Fibroblast of skin of abdomen (primary cell): Measurements from ENCODE around the gene TRNT1.

Experiments used
- DNase-seq: peaks from one replicate; pipeline ENCODE4 v3.0.0-alpha.2; 2013

The TRNT1 gene

DNA sequence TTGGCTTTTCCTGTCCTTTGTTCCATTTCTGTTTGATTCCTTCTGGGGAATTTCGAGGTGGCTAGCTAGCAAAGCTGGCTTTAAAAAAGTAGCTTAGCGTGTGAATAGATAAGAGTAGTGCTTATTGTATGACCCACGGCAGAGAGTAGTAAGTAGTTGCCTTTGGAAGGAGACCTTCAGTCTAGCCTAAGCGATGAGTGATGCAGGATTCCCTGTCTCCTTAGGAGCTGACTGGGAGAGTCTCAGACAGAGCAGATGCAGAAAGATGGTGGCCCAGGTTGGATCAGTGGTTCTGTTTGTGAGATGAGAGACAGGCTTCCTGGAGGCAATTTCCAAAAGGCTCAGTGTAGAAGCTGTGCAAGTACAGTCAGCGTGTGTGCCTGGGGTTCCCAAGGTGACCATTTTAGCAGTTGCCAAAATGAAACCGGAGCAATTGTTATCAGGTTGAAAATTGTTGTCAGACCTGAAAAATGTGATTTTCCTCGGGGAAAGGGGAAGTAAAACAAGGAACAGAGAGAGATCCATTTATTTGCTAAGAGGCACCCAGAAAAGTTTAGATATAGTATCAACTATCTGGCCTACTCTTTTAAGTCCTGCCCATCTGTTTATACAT is 15.9 kb upstream of the TRNT1 start:
- no peak for DNase-seq

DNA sequence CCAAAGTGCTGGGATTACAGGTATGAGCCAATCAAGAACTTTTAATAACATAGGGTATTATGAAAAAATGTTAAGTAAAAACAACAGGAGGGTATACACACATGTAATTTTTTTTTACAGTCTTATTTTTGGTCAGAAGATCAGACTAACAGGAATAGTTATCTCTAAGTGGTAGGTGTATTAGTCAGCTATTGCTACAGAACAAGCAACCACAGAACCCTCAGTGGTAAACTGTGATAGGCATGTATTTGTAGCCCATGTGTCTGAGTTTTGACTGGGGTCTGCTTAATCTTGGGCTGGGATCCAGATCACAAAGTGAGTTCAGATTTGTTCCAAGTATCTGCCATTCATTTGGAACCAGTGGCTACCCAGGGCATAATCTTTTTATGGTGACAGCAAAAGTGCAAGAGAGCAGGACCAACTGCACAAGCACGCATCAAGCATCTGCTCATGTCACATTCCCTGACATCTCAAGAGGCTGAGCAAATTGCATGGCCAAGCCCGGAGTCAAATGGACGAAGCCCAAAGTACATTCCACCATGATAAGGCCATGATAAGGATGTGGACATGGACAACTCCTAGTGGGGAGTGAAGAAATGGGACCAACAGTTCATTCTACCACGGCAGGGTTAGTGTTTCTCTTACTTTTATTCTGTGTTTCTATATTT is 13.6 kb upstream of the TRNT1 start:
- no peak for DNase-seq

DNA sequence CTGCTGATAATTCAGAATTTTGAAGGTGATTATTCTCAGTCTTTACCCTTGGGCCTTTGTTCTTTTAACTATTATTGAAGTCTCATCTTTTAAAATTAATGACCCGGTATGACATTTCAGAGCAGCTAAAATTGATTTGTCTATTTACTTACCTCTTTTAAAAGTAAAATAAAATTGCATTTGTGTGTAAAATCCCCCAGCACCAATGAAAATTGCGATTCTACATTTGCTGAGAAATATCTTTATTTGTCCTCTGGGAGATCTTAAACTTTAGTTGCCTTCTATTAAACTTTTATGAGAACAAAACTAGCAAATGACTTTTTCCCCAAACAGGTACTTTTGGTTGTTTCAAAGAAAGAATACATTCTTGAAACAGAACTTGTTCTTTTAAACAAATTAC is 9.1 kb upstream of the TRNT1 start:
- no peak for DNase-seq

DNA sequence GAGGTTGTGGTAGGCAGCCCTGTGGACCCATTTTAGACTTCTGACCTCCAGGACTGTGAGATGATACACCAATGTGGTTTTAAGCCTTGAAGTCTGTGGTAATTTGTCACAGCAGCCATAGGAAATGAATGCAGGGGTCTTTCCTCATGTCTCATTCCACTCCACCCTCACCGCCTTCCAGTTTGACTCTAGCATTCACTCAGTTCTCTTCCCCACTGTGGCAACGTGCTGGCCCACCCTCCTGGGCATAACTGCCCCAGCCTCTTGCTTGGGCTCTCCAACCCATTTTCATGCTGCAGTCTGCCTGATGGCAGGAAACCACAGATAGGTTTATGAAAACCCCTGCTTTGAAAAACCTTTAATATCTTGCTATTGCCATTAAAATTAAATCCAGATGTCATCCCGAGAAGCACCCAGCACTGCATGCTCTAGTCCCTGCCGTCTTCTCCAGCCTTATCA is 7.3 kb upstream of the TRNT1 start:
- DNase-seq = peak; percentile 10

DNA sequence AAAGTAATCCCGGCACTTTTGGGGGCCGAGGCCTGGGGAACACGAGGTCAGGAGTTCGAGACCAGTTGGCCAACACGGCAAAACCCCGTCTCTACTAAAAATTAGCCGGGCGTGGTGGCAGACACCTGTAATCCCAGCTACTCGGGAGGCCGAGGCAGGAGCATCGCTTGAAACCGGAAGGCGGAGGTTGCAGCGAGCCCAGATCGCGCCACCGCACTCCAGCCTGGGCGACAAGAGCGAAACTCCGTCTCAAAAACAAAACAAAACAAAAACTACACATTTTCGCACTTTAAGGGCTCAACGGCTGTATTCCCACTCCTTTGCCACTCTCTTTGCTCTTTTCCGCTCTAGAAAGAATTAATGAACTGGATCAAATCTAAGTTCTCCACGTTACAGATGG is 763 bp upstream of the TRNT1 start:
- DNase-seq = no peak

DNA sequence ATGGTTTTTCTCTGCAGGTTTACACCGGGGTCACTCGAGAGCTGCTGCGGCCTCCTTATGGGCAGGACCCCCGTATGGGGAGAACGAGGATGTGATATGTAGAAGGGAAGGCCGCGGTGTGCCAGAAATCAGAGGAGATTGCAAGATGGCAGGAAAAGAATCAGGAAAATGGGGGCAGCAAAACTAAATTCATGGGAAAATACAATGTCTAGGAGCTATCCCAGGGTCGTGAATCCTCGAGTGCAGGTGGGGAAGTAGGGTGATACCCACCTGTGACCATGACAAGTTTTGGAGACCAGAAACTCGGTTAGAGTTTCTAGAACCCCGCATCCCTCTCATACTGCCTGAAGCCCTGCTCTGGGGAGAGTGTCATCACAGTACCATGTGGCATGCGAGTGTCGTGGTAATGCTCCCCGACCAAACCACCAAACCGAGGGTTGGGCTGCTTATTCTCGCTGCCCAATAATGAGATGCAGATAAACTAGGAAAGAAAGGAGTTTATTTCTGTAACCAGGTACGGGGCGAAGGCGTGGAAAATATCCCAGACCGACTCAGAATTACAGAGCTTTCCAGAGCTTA is 781 bp downstream of the TRNT1 start:
- DNase-seq = peak; percentile 8

DNA sequence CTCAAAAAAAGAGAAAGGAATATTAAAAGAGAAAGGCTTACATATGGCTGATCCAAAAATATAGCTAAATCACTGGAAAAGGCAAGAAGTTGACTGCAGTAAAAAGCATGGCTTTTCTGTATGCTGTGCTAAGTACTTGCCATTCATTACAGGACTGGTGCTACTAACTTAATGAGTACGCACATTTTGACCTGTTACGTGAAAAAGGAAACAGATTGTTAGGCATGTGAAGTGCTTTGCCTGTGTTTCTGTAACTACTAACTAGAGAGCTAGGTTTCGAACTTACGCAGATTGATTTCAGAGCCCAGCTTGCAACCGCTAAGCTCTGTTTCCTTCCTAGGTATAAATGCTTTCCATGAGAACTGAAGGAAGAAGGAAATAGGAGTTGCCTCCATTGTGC is 2.8 kb downstream of the TRNT1 start:
- no peak for DNase-seq

DNA sequence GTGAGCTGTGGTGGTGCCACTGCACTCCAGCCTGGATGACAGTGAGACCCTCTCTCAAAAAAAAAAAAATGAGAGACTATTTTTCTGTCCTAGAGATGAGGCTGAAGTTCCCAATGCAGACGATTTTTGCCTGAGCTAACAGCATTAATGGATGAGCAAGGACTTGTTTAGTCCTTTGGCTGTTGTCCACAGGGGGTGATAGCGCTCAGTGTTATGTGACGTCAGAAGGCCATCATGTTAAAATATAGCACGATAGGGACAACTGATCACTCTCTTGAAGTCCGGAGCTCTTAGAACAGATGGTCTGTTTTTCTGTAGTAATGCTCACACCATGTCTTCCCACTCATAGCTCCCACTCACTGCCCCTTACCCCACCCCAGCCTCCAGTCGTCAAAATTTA is 6.8 kb downstream of the TRNT1 start:
- DNase-seq = no peak

DNA sequence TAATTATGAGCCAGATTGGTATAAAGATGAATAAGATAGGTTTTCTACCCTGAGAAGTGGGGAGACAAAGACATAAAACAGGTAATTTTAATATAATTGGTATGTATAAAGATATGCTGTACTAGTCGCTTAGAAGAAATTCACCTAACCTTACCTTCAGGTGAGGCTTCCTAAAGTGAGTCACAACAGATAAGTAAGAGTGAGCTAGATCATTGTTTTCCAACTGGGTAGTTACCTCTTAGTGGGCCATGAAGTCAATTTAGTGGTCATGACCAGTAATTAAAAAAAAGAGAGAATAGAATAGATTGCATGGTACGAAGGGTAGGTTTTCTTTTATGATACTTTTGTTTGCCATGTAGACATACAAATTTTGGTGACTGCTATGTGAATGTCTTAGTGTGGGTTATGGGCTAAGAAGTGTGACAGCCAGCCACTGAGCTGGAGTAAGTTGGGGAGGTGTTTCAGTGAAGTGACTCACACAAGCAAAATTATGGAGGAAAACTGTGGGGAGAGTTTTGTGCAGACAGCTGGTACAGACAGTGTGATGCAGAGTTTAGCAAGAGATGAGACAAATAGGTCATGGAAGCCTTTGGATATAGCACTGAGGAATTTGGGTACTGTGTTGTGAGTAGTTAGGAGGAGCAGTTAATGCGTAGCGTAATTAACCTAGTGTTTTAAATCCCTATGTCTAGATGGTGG is 8.2 kb downstream of the TRNT1 start:
- peak; percentile 16 for DNase-seq

DNA sequence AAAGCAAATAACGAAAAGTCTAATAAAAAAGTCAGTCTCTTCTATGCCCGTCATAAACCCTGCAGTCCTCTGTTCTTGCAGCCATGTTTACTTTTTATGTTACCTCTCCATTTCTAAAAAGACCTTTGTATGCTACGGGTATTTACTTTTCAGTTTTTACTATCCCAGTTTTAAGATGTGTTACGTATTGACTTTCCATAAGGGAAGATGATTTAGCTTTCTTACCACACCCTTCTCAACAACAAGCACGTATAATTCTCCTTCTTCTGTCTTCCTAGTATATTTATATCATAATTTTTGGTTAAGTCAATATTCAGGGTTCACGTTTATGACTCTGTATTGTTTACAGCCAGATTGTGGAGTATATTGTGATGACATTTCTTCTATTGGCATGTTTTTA is 10.8 kb downstream of the TRNT1 start:
- no peak for DNase-seq

DNA sequence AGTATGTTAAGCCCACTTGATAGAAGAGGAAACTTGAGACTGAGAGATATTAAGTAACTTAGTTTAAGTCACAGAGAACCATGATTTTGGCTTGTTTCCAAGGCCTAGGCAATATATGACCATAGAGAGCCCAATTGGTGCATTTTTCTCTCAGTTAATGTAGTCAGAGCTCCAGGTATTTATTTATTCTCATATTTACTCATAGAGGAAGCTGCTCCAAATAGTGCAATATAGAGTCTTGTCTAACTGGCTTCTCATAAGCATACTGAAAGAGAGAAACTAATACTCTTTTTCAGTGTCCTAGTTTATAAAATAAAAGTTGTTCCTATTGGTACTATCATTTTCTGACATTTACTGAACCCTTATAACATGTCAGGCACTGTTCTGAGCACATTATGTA is 15.2 kb downstream of the TRNT1 start:
- no peak for DNase-seq

DNA sequence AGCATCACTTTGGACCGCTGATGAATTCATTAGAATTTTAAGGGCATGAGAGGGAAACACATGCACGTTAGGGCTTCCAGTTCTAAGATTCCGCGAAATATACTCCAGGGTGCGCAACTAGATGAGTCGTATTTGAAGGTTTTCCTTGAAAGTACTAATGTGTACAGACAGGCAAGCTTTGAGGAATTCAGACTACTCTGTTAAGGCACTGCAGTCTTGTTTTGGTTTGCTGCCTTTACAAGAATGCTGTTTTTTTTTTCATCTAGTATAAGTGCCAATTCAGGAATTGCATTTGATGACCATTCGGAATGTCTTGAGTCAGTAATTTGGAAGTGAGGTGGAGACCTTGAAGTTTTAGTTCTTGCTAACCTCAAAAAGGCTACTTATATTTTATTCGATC is 19.1 kb downstream of the TRNT1 start:
- DNase-seq = peak; percentile 18

DNA sequence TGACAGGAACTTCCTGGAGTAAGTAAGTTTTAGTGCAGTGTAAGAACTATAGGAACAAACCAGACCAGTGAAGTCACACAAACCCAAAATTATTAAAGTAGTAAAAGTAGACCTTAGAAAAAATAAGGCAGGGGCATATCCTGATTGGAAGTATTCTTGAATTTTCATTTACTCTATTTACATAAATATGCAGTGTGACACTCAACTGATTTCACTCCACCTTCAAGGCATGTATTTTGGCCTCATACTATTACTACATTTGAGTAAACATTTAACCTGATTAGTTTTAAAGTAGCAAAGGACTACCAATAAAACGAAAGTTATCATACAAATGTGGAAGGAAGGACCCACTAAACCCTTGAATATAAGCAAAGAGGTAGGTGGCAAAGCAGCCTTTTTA is 22.8 kb downstream of the TRNT1 start:
- no peak for DNase-seq

DNA sequence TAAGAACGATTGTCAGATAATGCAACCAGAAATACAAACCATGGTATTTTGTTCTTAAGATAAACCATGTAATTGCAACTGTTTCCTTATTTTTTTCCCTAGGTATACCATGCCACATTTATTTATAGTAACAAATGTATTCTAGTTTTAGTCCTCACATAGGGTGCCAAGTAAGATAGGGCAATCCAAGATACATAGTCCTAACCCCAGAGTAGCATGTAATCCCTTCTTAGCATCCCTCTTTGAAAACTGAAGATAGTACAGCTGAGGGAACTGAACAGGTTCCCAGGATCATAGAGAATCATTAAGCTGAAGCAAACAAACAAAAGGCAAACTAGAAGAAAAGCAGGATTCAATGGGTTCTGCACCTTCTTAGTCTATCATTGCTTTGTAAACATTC is 24.8 kb downstream of the TRNT1 start:
- DNase-seq = no peak

DNA sequence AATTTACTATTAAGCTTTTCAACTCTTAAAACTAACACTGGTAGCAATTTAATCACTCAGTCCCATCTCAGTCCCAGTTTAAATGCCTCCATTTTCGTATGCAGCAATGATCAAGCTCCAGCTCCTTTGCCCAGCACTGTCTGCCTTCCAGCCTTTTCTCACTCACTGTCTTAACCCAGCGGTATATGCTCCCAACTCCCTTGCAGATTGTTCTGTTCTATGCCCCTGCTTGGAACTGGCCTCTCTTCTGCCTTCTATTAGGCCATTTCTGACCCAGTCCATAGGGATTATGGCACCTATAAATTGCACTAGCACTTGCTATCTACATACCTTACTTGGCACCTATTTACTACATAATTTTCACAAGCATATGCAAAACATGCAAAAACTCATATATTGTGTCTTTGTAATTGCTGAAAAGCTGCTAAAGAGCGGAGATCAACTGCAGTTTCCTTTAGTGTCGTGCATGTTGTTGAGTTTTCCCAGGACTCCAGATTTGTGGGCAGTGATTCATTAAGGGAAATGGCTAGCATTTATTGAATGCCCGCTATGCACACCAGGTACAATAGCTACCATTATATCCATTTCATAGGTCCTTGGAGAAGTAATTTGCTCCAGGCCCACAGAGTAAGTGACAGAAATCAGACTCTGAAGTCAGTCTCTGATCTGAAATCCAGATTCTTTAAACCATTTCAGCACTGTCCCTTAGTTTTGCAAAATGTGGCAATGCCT is 28.3 kb downstream of the TRNT1 start:
- DNase-seq = no peak

DNA sequence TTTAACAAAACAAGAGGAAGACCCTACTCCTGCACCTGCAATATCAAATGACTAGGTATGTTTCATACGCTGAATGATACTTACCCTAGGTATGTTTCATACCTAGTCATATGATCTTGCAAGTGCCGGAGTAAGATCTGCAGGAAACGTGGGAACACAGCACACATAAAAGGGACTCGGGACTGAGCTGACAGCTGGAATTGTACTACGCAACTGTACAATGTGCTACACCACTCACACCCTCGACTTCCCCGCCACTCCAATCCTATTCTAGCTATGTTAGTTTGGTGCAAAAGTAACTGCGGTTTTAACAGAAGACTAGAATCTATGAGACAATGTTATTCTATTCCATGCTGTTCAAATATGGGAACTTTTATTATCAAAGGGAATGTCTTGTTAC is 30.7 kb downstream of the TRNT1 start:
- no peak for DNase-seq

DNA sequence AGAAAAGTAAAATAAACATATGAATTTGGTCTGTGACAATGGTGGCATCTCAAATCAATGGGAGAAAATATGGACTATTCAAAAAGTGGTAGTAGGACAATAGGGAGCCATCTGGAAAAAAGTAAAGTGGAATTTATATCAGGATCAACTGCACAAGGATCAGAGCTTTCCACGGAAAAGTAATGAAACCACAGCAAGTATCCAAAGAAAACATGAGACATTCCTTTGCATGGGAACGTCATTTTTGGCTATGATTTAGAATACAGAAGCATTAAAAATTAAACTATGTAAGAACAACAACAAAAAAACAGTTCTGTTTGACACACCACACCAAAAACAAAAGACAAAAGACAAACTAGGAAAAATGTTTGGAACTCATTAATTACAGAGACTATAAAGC is 34.1 kb downstream of the TRNT1 start:
- no peak for DNase-seq

DNA sequence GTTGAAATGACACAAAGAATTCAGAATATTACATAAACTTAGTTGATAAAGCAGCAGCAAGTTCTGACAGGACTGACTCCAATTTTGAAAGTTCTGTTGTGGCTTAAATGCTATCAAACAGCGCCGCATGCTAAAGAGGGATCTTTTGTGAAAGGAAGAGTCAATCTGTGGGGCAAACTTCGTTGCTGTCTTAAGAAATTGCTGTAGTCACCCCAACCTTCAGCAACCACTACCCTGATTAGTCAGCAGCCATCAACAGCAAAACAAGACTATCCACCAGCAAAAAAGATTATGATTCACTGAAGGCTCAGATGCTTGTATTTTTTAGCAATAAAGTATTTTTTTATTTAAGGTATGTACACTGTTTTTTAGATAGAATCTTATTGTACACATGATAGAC is 38.5 kb downstream of the TRNT1 start:
- DNase-seq = no peak

DNA sequence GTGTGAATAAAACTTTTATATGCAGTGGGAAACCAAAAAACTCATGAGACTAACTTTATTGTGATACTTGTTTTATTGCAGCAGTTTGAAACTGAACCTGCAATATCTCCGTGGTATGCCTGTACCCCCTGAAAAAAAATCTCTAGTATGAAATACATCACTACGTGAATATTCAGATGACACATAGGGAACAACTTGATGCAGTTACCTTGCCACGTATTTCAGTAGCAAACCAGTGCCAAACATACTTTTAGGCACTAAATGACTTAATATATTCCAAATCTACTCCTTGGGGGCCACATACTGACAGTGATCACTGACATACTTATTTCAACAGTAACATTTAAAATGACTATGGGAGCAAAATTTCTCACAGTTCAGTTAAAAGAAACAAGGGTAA is 38.9 kb downstream of the TRNT1 start:
- DNase-seq = no peak

DNA sequence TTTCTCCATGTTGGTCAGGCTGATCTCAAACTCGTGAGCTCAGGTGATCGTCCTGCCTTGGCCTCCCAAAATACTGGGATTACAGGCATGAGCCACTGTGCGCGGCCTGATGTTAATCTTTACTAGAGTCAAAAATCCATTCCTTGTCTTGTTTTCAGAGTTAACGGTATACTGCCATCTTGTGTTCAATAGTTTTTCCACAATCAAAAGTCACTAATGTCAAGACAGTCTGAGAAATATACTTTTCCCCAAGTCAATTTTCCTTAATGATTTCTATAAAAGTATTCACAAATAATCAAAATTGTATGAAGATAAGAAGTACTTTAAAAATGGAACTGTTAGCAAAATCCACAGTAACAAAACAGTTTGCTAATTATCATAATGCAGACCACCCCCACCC is 44.3 kb downstream of the TRNT1 start:
- peak; percentile 6 for DNase-seq

DNA sequence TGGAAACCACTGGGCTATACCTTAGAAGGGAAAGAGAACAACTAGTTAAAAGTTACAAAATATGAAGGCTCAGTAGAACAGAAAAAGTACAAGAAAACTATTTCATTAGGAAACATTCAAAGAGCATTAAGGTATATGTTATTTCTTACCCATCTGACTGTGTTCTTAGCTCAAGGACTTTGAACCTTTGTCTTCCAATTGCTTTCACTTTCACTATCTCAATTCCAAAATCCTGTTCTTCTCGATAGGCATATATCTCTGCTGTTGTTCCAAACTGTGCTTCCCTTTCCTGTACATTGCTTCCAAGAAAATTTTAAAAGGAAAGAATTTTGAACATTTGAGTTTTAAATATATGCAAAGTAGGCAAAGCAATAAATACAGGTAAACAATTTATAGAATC is 45.9 kb downstream of the TRNT1 start:
- DNase-seq = no peak

DNA sequence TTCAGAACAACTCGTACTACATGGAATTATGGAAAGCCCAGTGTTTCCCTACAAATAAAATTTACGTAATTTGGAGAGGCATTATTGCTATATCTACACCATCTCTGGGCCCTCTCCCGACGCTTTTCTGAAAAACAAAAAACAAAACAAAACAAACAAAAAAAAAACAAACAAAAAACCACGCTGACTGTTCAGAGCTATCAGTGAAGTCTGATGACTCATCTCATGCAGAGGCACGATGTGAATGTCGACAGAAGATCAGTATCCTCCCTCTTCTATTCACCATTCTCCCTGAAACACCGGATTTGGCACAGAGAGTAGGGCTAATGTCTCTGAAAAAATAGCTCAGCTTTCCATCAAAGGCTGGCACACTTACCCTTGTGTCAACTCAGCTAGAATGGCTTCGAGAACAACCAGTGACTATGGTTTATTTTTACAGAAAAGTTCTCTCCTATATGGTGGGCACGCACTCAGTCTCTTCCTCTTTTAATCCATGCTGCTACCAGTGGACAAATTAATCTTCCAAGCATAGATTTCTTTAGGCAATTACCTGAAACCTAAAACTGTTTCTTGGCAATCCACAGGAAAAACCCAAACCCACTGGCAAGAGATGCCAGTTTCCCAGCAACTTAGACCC is 51.2 kb downstream of the TRNT1 start:
- DNase-seq = no peak
